Vein endothelial cell (primary cell): ENCODE results near the gene RNASE2. TPM values are rescaled to one million over a fixed set of nuclear protein-coding genes. Genes with fewer than 3 reads are reported as not detected.

Experiments
- small RNA-seq: library from RNA; depleted of rRNA; stranded (forward); fragments of <200 nt; gene quantifications from one replicate; pipeline ENCODE3, GENCODE V24; 2012
- total RNA-seq: library from RNA; depleted of rRNA; stranded (reverse); fragments of >200 nt; gene quantifications from 2 replicates; pipeline ENCODE4 v1.2.3, GENCODE V29; 2012

The RNASE2 gene
- total RNA-seq: not detected in 2 replicates

GRCh38 chr14:20954736-20955537, at the start of gene RNASE2:
Gene RNASE2 (plus strand): TSS chr14:20955487. CDS start chr14:20955772, 285 bp downstream.

GRCh38 chr14:20989787-20990600, 34.7 kb downstream of the RNASE2 start, which contains the start of gene METTL17:
Gene METTL17 (plus strand): TSS chr14:20989980. CDS start chr14:20990003, 23 bp downstream.

DNA sequence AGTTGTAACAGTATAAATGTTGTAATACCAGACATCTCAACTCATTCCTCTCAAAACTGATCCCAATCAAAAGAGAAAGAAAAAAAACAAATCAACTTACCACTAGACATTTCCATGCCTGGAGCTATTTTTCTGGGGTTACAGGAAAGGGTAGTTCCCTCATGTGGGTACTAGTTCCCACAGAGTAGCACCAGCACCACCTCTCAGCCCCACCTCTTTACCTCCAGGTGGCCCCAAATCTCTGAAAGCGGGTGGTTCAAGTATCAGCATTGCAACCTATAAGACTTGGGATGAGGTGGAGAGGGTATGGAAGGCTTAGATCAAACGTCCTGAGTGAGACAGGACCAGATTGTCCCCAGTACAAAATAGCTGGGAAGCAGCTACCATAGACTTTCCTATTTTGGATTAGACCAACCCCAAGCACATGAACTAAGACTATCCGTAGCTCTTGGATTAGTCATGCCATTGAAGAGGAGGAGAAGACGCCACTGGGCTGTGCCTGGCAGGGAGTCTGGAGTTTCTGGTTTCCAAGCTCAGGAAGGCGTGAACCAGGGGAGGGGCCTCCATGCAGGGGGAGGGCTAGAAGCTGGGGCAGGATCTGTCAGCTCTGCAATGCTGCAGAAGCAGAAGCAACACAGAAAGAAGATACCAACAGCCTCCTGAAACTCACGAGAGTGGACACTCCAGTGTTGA, 43.5 kb downstream of the RNASE2 start, which contains the start of gene SLC39A2:
Gene SLC39A2, plus strand, starts transcription at position 620 of the 693 bp plus-strand sequence. CDS start 154 bp downstream, outside the sequence.

Small RNA genes within 50 kb of the gene (small RNA-seq; reads per million reads assigned to genes)
- gene RN7SL189P: not detected

Other genes starting within 250 kb of the RNASE2 start
- gene EDDM3A, start 209.6 kb upstream of the RNASE2 start, total RNA-seq: not detected in 2 replicates
- not detected in 2 replicates for gene EDDM3B, start 187.1 kb upstream of the RNASE2 start, total RNA-seq
- 0.38 and 0.65 TPM in 2 replicates for gene RNASE6, start 174.2 kb upstream of the RNASE2 start, total RNA-seq
- 34.0 and 52.4 TPM in 2 replicates for gene RNASE1, start 152.6 kb upstream of the RNASE2 start, total RNA-seq
- not detected in 2 replicates for gene RNASE3, start 64.1 kb upstream of the RNASE2 start, total RNA-seq
- 38.2 and 48.1 TPM in 2 replicates for gene METTL17, start 34.5 kb downstream of the RNASE2 start, total RNA-seq
- not detected in 2 replicates for gene SLC39A2, start 43.8 kb downstream of the RNASE2 start, total RNA-seq
- gene NDRG2, start 69.6 kb downstream of the RNASE2 start, total RNA-seq: 0.29 TPM in 1 of 2 replicates, not detected in the other
- not detected in 2 replicates for gene TPPP2, start 74.7 kb downstream of the RNASE2 start, total RNA-seq
- not detected in 2 replicates for gene RNASE13, start 79.3 kb downstream of the RNASE2 start, total RNA-seq
- not detected in 2 replicates for gene RNASE7, start 86.9 kb downstream of the RNASE2 start, total RNA-seq
- not detected in 2 replicates for gene RNASE8, start 102.3 kb downstream of the RNASE2 start, total RNA-seq
- 2.9 and 4.6 TPM in 2 replicates for gene ARHGEF40, start 114.8 kb downstream of the RNASE2 start, total RNA-seq
- 8.1 and 10.8 TPM in 2 replicates for gene ZNF219, start 143.2 kb downstream of the RNASE2 start, total RNA-seq
- gene TMEM253, start 145.6 kb downstream of the RNASE2 start, total RNA-seq: not detected in 2 replicates
- not detected in 2 replicates for gene OR5AU1, start 200.6 kb downstream of the RNASE2 start, total RNA-seq